DOHH2 (cell line): Measurements from ENCODE around the gene SDCBP2.

Experiments
- EZH2phosphoT487 ChIP-seq: fragments of 200-600 bp; sonication (generic); IDR thresholded peaks from 2 replicates; pipeline ENCODE4 v1.6.1; 2017; ENCODE audit warnings: borderline replicate concordance, mild to moderate bottlenecking, antibody characterized with exemption, low read length, moderate library complexity, mixed read lengths
- TF ChIP-seq, protein P1 (sequence below): fragments of 200-600 bp; sonication (generic); IDR thresholded peaks from one replicate; pipeline ENCODE4 v1.5.1; 2014; ENCODE audit warnings: antibody characterized with exemption, mild to moderate bottlenecking, low read depth, low read length; ENCODE audit not compliant: poor library complexity, severe bottlenecking

DNA sequence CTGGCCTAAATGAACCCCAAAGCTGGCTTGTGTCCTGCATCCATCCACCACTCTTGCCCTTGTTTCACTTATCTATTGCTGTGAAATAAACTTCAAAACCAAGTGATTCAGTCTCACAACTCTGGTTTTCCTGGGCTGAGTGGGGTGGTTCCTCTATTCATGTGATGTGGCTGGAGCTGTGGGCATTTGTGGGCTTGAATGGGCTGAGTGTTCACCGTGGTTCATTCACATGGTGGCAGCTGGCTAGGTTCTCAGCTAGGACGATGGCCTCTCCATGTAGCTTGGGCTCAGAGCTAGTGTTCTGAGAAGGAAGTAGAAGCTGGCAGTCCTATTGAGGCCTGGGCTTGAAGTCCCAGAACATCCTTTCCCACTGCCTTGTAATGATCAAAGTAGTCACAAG lies 33.5 kb upstream of the SDCBP2 start:
- TF ChIP-seq, protein P1, sequence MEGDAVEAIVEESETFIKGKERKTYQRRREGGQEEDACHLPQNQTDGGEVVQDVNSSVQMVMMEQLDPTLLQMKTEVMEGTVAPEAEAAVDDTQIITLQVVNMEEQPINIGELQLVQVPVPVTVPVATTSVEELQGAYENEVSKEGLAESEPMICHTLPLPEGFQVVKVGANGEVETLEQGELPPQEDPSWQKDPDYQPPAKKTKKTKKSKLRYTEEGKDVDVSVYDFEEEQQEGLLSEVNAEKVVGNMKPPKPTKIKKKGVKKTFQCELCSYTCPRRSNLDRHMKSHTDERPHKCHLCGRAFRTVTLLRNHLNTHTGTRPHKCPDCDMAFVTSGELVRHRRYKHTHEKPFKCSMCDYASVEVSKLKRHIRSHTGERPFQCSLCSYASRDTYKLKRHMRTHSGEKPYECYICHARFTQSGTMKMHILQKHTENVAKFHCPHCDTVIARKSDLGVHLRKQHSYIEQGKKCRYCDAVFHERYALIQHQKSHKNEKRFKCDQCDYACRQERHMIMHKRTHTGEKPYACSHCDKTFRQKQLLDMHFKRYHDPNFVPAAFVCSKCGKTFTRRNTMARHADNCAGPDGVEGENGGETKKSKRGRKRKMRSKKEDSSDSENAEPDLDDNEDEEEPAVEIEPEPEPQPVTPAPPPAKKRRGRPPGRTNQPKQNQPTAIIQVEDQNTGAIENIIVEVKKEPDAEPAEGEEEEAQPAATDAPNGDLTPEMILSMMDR, result no peak
- TF ChIP-seq EZH2phosphoT487, result no peak
